IMR-90 (cell line): ENCODE measurements around the gene GLT8D2. TPM values are rescaled to one million over a fixed set of nuclear protein-coding genes. Genes with fewer than 3 reads are reported as not detected.

Source experiments
- ATAC-seq: fragments of 200-7000 bp; cut with Tn5 transposase; 2 replicates; pipeline ENCODE4 v1.9.1; 2020; ENCODE audit warnings: low read depth, mild to moderate bottlenecking, moderate library complexity
- BruUV-seq: library from RNA; stranded (reverse); fragments of 400-500 nt; replicated peaks from 2 replicates; lab custom pipeline; 2021; lab: Mats Ljungman, UMichigan
- CTCF ChIA-PET: fragments of 300-600 bp; formaldehyde crosslinking; extraction: SDS; loops from one replicate; lab custom pipeline; 2021; ENCODE audit warnings: antibody characterized with exemption; lab: Yijun Ruan, JAX
- POLR2A ChIA-PET: fragments of 300-600 bp; sonication (Branson Sonifier 250); formaldehyde crosslinking; loops from one replicate; lab custom pipeline; 2022; ENCODE audit warnings: antibody characterized with exemption; ENCODE audit not compliant: unreplicated experiment; lab: Charles Lee
- DNase-seq: peaks from one replicate; pipeline ENCODE4 v3.0.0; 2013
- H2AFZ ChIP-seq: replicated peaks from 2 replicates; pipeline ENCODE3; 2013; ENCODE audit warnings: low read length, mild to moderate bottlenecking; ENCODE audit not compliant: poor library complexity
- H2AK5ac ChIP-seq: 2 replicates; pipeline ENCODE4 v1.6.1; 2013; ENCODE audit warnings: low read depth, low read length, inconsistent platforms
- H2AK9ac ChIP-seq: replicated peaks from 2 replicates; pipeline ENCODE3; 2013; ENCODE audit warnings: mild to moderate bottlenecking, low read depth, low read length, moderate library complexity; ENCODE audit not compliant: poor library complexity
- H2BK120ac ChIP-seq: 2 replicates; pipeline ENCODE4 v1.6.1; 2013; ENCODE audit warnings: low read depth, low read length, inconsistent platforms
- H2BK15ac ChIP-seq: 3 replicates; pipeline ENCODE4 v1.6.1; 2013; ENCODE audit warnings: low read depth, low read length, inconsistent platforms
- H2BK20ac ChIP-seq: 2 replicates; pipeline ENCODE4 v1.6.1; 2013; ENCODE audit warnings: low read depth, mild to moderate bottlenecking, inconsistent platforms, low read length, moderate library complexity
- H2BK5ac ChIP-seq: 2 replicates; pipeline ENCODE4 v1.6.1; 2013; ENCODE audit warnings: mild to moderate bottlenecking, low read depth, low read length, inconsistent platforms; ENCODE audit not compliant: poor library complexity, severe bottlenecking
- H3K14ac ChIP-seq: replicated peaks from 2 replicates; pipeline ENCODE4 v1.6.1; 2013; ENCODE audit warnings: low read depth, low read length, inconsistent platforms
- H3K18ac ChIP-seq: 2 replicates; pipeline ENCODE4 v1.6.1; 2013; ENCODE audit warnings: low read depth, low read length, control low read depth
- H3K23ac ChIP-seq: 2 replicates; pipeline ENCODE4 v1.6.1; 2013; ENCODE audit warnings: low read depth, low read length, inconsistent platforms
- H3K27ac ChIP-seq: 2 replicates; pipeline ENCODE4 v1.5.1; 2013; ENCODE audit warnings: mild to moderate bottlenecking, control low read depth, low read length; ENCODE audit not compliant: insufficient read depth
- H3K27me3 ChIP-seq: 2 replicates; pipeline ENCODE4 v1.6.1; 2013; ENCODE audit warnings: low read length; ENCODE audit not compliant: control insufficient read depth, insufficient read depth
- H3K36me3 ChIP-seq: 2 replicates; pipeline ENCODE4 v1.6.1; 2013; ENCODE audit warnings: low read length, mixed read lengths; ENCODE audit not compliant: control insufficient read depth, insufficient read depth
- H3K4ac ChIP-seq: 2 replicates; pipeline ENCODE4 v1.6.1; 2013; ENCODE audit warnings: low read depth, low read length, inconsistent platforms
- H3K4me1 ChIP-seq: 2 replicates; pipeline ENCODE4 v1.6.1; 2013; ENCODE audit warnings: low read length, mixed read lengths; ENCODE audit not compliant: control insufficient read depth, insufficient read depth
- H3K4me2 ChIP-seq: 2 replicates; pipeline ENCODE4 v1.6.1; 2013; ENCODE audit warnings: low read depth, mild to moderate bottlenecking, control low read depth, low read length, moderate library complexity
- H3K4me3 ChIP-seq: 2 replicates; pipeline ENCODE4 v1.5.1; 2013; ENCODE audit warnings: low read depth, mild to moderate bottlenecking, control low read depth, low read length, moderate library complexity; ENCODE audit not compliant: insufficient read depth
- H3K56ac ChIP-seq: 2 replicates; pipeline ENCODE4 v1.6.1; 2013; ENCODE audit warnings: low read length, inconsistent platforms; ENCODE audit not compliant: insufficient read depth; ENCODE audit errors: extremely low read depth
- H3K79me1 ChIP-seq, 2 experiments: 2 replicates each; pipeline ENCODE4 v1.6.1; 2013; ENCODE audit warnings: low read length in 2 of 2, inconsistent platforms in 1 of 2, low read depth in 1 of 2
- H3K9ac ChIP-seq: 2 replicates; pipeline ENCODE4 v1.6.1; 2013; ENCODE audit warnings: low read depth, low read length, control low read depth
- H3K9me1 ChIP-seq: 2 replicates; pipeline ENCODE4 v1.6.1; 2013; ENCODE audit warnings: low read length, inconsistent platforms; ENCODE audit not compliant: insufficient read depth
- H3K9me3 ChIP-seq: 2 replicates; pipeline ENCODE4 v1.6.1; 2013; ENCODE audit warnings: low read length; ENCODE audit not compliant: control insufficient read depth, insufficient read depth
- H4K20me1 ChIP-seq: 2 replicates; pipeline ENCODE4 v1.6.1; 2013; ENCODE audit warnings: low read length, inconsistent platforms; ENCODE audit not compliant: insufficient read depth
- H4K5ac ChIP-seq: 2 replicates; pipeline ENCODE4 v1.6.1; 2013; ENCODE audit warnings: mild to moderate bottlenecking, low read depth, low read length, control low read depth
- H4K8ac ChIP-seq, 2 experiments: 2 replicates each; pipeline ENCODE4 v1.6.1; 2013; ENCODE audit warnings: low read depth in 2 of 2, low read length in 2 of 2, control low read depth in 1 of 2, inconsistent platforms in 1 of 2
- H4K91ac ChIP-seq: 2 replicates; pipeline ENCODE4 v1.6.1; 2013; ENCODE audit warnings: low read depth, low read length, inconsistent platforms; ENCODE audit not compliant: insufficient read depth
- CHD1 ChIP-seq: IDR thresholded peaks from 2 replicates; pipeline ENCODE4 v1.6.1; 2012; ENCODE audit warnings: low read depth, low read length, improper control_type of control experiment
- FOS ChIP-seq: fragments of 150-350 bp; IDR thresholded peaks from 2 replicates; pipeline ENCODE4 v1.6.1; 2016; ENCODE audit warnings: low read depth, low read length
- WGBS, 2 experiments: methylation state at CpG; one replicate each; pipeline versions ENCODE4 v1.1.5 to v1.1.7; 2013; ENCODE audit warnings: missing lambda C conversion rate in 2 of 2; ENCODE audit not compliant: insufficient read length in 1 of 2; ENCODE audit errors: extremely low coverage in 2 of 2; 5-methylcytosine and 5-hydroxymethylcytosine counted together
- dilution Hi-C: fragments of 300-500 bp; cut with HindIII; formaldehyde crosslinking; loops from one replicate; pipeline ENCODE4 v1.14.3; 2018; ENCODE audit warnings: low sequenced_read_pairs; ENCODE audit not compliant: unreplicated experiment
- in situ Hi-C: fragments of 300-500 bp; cut with MboI; formaldehyde crosslinking; loops from 3 replicates; pipeline ENCODE4 v1.14.3; 2019; ENCODE audit warnings: low sequenced_read_pairs, inconsistent platforms, mixed read lengths
- intact Hi-C: fragments of 100-400 bp; cut with micrococcal nuclease; formaldehyde crosslinking; loops from 2 replicates; pipeline ENCODE4 v1.10.0; 2022
- polyA plus RNA-seq, 3 experiments: library from polyadenylated mRNA; depleted of rRNA; stranded (reverse); fragments of >200 nt; gene quantifications; 2 replicates each; pipeline ENCODE4 v1.2.3, GENCODE V29; 2012; ENCODE audit warnings: low replicate concordance in 1 of 3
- total RNA-seq: library from RNA; depleted of rRNA; stranded (reverse); fragments of >200 nt; gene quantifications from 2 replicates; pipeline ENCODE4 v1.2.3, GENCODE V29; 2012

Gene GLT8D2
- total and polyA plus RNA-seq, 2 of the 4 experiments (the other 2 are of a cell fraction), result 33.5 to 47.9 TPM

GRCh38 chr12:104006929-104007328, 43.1 kb downstream of the GLT8D2 start:
- H3K27ac ChIP-seq, result peak overlapping the region; percentile 55; the same call in 1 of the 2 replicates
- 0 out of 2 replicates have a peak overlapping the region, but pooled peaks have one; percentile 19 for H4K91ac ChIP-seq
- no peak overlapping the region for H2BK15ac ChIP-seq
- H3K79me1 ChIP-seq, result peaks cover 0 to 12% of the 10 kb centered on the region in 2 experiments; a peak in 3 of 4 replicates
- no peak overlapping the region for H4K5ac ChIP-seq
- H4K8ac ChIP-seq, result no peak overlapping the region
- peak; percentile 85 for DNase-seq
- peak overlapping the region; percentile 49 for H2BK5ac ChIP-seq
- H3K27me3 ChIP-seq, result no peaks in the 10 kb centered on the region
- H3K9me3 ChIP-seq, result 0 out of 2 replicates have a peak, but pooled peaks cover 2% of the 10 kb centered on the region
- peaks cover 15% of the 10 kb centered on the region for H3K4me1 ChIP-seq
- BruUV-seq, result no TSS peak
- peak overlapping the region; percentile 34; the same call in 1 of the 2 replicates for H3K4ac ChIP-seq
- H3K56ac ChIP-seq, result peak overlapping the region; percentile 14; the same call in 1 of the 2 replicates
- H2AK9ac ChIP-seq, result no peak overlapping the region
- peak; percentile 71 for ATAC-seq
- no peaks in the 10 kb centered on the region for H4K20me1 ChIP-seq
- peak overlapping the region; percentile 85 for H2BK120ac ChIP-seq
- WGBS, 2 experiments, result no CpG with 5 or more reads among the region's 3 CpGs
- H2AFZ ChIP-seq, result no peak overlapping the region
- no peak for TF ChIP-seq CHD1
- TF ChIP-seq FOS, result 0 out of 2 replicates have a peak, but pooled peaks have one; percentile 21
- H3K18ac ChIP-seq, result peak overlapping the region; percentile 61; the same call in 1 of the 2 replicates
- H3K14ac ChIP-seq, result no peak overlapping the region
- CTCF ChIA-PET, result no interaction called here
- H2AK5ac ChIP-seq, result no peak overlapping the region
- no peak overlapping the region for H3K4me3 ChIP-seq
- H3K4me2 ChIP-seq, result peak overlapping the region; percentile 57; the same call in 1 of the 2 replicates
- H3K9ac ChIP-seq, result no peak overlapping the region
- intact Hi-C loops (no loop called here), in situ Hi-C loops (no loop called here), dilution Hi-C loops (no loop called here)
- peaks cover 9% of the 10 kb centered on the region for H3K9me1 ChIP-seq
- no peaks in the 10 kb centered on the region for H3K36me3 ChIP-seq
- H3K23ac ChIP-seq, result peak overlapping the region; percentile 6; the same call in 1 of the 2 replicates
- H2BK20ac ChIP-seq, result peak overlapping the region; percentile 72; the same call in 1 of the 2 replicates
- POLR2A ChIA-PET, result no interaction called here
